NT2/D1 (cell line): ENCODE measurements around the gene SHLD2.
"Not testable (repeated sequence)": the region's sequence is repeated elsewhere in the genome, so short reads cannot be mapped to it uniquely, and the experiment has no call there.

Experiments
- YY1 ChIP-seq: IDR thresholded peaks from 2 replicates; pipeline ENCODE4 v1.6.1; 2011; ENCODE audit not compliant: insufficient read length, insufficient read depth
- ZNF274 ChIP-seq: IDR thresholded peaks from 2 replicates; pipeline ENCODE4 v1.6.1; 2011; ENCODE audit warnings: mild to moderate bottlenecking, low read depth, low read length

DNA sequence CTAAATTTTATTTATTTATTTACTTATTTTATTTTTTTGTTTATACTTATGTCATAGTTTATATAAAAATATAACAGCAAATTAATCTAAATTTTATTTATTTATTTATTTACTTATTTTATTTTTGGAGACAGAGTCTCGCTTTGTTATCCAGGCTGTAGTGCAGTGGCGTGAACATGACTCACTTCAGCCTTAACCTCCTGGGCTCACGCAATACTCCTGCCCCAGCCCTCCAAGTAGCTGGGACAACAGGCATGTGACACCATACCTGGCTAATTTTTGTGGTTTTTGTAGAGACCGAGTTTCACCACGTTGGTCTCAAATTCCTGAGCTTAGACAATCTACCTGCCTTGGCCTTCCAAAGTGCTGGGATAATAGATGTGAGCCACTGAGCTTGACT lies 115.3 kb downstream of the SHLD2 start:
- TF ChIP-seq ZNF274, YY1: not testable (repeated sequence)
